GM12873 (cell line): ENCODE results near the gene YPEL2.

Experiments
- CTCF ChIP-seq: IDR thresholded peaks from 2 replicates; pipeline ENCODE4 v1.5.1; 2012; ENCODE audit warnings: low read depth, mild to moderate bottlenecking, moderate library complexity, low read length, control low read depth; ENCODE audit not compliant: insufficient read depth; ENCODE audit errors: missing control alignments

The YPEL2 gene

DNA sequence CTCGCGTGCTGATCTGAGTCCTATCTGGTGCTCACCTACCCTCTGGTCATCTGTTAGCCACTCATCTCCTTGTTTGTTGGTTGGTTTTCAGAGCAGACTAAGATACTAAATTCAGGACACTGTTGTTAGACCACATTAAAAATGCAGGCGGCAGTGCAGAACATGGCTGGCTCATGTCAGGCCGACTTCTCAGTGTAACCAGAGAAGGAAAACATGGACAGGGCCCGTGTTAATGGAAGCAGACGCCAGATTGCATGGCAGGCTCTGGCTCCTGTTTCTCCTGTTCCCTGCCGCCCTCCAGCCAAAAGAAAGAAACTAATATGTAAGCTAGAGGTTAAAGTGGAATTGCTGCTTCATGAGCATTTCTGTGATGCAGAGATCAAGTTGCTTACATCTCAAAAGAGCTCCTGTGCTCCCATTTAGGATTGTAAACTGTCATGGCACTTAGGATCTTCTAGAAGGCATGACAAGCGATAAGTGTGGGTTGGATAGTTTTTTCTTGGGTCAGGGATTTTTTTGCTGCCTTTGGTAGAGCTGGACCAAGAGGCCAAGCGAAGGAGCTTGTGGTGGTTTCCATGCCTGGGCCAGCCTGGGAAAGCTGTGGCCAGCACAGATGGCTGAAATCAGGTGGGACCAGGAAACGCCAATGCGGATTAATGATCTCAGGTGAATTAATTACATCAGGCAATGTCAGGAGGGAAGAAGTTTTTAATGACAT lies 56.1 kb downstream of the YPEL2 start:
- no peak for TF ChIP-seq CTCF

- TF ChIP-seq CTCF: no peak
Observed at GRCh38 chr17:59388069-59388556, 56.7 kb downstream of the YPEL2 start.

- no peak for TF ChIP-seq CTCF
Observed at GRCh38 chr17:59389066-59389465, 57.6 kb downstream of the YPEL2 start.

GRCh38 chr17:59391021-59391420 lies 59.6 kb downstream of the YPEL2 start:
- no peak for TF ChIP-seq CTCF

- no peak for TF ChIP-seq CTCF
Observed at GRCh38 chr17:59392973-59393679, 61.7 kb downstream of the YPEL2 start.

GRCh38 chr17:59396134-59396826 lies 64.8 kb downstream of the YPEL2 start:
- no peak for TF ChIP-seq CTCF
